GM21786 (cell line): ENCODE results near the gene OTOP2.

ENCODE experiments used
- ATAC-seq: cut with Tn5 transposase; IDR thresholded peaks from one replicate; pipeline ENCODE4 v1.9.1; 2021; ENCODE audit not compliant: unreplicated experiment

The OTOP2 gene, protein sequence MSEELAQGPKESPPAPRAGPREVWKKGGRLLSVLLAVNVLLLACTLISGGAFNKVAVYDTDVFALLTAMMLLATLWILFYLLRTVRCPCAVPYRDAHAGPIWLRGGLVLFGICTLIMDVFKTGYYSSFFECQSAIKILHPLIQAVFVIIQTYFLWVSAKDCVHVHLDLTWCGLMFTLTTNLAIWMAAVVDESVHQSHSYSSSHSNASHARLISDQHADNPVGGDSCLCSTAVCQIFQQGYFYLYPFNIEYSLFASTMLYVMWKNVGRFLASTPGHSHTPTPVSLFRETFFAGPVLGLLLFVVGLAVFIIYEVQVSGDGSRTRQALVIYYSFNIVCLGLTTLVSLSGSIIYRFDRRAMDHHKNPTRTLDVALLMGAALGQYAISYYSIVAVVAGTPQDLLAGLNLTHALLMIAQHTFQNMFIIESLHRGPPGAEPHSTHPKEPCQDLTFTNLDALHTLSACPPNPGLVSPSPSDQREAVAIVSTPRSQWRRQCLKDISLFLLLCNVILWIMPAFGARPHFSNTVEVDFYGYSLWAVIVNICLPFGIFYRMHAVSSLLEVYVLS

DNA sequence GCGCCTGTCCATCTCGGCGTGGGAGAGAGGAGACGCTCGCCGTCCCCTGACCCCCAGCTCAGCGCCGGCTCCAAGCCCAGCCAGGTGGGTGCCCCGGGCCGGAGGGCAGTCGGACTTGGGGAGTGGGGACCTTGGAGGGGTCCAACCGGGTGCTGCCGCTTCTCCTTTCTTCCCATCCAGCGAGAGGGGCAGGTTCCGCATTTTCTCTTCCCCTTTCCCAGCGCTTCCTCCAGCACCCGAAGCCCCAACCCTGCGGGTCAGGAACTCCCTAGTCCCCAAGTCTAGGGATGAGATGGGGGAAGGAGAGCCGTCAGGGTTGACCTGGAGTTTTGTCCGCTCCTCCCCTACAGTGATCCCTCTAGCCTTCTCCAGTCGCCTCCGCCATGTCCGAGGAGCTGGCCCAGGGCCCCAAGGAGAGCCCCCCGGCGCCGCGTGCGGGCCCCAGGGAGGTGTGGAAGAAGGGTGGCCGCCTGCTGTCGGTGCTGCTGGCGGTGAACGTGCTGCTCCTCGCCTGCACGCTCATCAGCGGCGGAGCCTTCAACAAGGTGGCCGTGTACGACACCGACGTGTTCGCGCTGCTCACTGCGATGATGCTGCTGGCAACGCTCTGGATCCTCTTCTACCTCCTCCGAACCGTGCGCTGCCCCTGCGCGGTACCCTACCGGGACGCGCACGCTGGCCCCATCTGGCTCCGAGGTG, at the start of gene OTOP2:
Gene OTOP2, plus strand, starts transcription at position 24 of the 699 bp plus-strand sequence. Its CDS starts 360 bp downstream, at position 384.
- no peak for ATAC-seq

GRCh38 chr17:74874615-74875037, 49.4 kb upstream of the OTOP2 start:
- no peak for ATAC-seq

DNA sequence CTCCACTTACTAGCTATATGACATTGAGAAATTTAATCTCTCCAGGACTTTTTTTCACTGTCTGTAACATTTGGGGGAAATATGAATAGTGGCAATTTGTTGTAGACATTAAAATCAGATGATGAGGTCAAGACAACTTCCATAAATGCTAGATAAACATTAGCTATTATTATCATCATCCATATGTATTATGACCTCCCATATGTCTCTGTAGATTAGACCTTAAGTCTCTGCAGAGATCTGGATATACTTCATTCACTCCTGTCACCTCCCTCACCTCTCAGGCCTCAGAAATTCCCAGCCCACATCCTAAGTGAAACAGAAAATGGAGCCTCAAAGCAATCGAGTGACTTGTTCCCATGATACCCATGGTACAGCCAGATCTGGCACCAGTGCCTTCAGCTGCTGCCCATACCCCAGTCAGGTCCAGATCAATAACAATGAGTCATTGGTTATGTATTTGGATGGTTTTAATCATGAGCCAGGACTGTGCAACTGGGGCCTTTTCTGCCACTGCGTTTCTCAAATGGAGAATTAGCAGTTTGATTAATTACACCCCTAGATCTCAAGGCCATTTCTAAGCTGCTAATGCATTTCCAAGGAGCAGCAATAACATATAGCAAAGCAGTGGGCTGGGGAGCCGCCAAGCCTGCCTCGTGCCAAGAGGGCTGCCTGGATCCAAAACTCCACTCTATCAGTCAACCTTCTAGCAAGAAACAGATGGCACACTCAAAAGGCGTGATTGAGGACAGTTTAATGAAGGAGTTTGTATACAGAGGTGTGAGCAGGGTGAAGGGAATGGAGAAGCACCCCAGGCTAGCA, 48.7 kb upstream of the OTOP2 start:
- ATAC-seq: no peak

DNA sequence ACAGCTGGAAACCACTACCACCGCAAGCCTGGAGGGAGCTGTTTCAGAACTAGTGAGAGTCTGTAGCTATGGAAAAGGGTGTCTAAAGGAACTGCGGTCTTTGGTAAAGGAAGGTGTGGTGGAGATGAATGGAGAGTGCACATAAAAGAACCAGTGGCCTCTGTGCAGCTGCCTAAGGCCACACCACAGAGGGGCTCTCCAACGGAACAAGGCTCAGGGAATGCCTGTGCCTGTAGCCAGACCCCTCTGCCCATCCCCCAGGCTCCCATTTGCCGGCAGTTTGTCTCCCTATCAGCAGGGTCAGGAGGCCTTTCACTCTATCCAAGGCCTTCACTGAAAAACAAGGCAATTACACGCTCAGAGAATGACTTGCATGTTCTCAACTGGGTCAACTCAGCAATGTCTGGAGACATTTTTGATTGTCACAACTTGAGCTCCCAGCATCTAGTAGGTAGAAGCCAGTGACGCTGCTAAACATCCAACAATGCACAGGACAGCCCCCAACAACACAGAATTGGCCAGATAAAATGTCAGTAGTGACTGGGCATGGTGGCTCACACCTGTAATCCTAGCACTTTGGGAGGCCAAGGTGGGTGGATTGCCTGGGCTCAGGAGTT, 48.0 kb upstream of the OTOP2 start:
- no peak for ATAC-seq

DNA sequence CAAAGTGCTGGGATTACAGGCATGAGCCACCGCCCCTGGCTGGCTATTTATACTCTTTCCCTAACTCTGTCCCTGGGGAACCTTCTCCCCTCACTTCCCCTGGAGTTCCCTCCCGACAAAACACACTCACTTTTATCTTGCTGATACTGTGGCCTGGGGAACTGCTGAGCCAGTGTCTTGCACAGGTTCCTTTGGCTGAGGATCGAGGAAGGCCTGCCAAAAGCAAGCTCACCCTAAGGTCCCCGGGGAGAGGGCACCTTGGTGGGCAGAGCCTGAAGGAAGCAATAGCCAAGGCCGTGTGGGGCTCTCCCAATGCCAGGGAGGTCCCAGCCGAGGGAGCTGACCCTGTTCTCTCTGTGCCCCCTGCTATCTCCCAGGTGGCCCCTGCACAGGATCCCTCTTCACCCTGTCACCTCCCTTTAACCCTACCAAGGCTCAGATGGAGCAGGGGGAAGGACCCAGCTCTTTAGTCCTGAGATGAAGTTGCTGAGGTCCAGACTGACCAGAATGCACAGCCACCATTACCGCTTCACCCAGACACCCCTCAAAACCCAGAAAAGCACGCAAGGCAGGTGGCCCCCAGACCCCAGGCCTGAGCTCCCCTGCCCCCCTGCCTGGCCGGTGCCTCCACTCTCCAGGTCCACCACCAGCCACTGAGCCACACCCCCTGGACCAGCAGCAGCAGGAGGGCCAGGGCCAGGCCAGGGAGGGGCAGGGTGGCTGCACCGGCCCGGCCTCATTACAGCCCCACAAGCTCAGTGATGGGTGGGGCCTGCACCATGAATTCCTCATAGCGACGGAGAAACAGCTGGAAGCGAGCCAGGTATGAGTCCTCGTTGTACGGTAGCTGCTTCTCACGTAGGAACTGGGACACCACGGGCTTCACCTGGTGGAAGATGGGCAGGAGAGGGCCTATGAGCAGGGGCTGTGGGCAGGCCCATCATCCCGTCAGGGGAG, 46.2 kb upstream of the OTOP2 start:
- ATAC-seq: no peak

DNA sequence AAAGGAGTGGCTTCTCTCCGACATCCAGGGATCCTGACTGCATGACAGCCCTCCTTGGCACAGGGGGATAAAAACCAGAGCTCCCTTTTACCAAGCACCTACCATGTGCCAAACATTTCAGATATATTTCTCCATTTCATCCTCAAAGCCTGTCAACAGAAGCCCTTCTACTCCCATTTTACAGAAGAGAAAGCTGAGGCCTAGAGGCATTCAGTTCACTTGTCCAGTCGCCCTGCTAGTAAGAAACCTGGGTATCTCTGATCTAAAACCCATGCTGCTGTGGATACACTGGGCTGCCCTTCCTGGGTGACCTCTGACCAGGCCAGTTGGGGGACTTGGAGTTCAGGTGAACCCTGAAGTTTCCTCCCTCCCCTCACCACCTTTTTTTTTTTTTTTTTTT, 45.4 kb upstream of the OTOP2 start:
- no peak for ATAC-seq

GRCh38 chr17:74879308-74879707, 44.8 kb upstream of the OTOP2 start:
- no peak for ATAC-seq

DNA sequence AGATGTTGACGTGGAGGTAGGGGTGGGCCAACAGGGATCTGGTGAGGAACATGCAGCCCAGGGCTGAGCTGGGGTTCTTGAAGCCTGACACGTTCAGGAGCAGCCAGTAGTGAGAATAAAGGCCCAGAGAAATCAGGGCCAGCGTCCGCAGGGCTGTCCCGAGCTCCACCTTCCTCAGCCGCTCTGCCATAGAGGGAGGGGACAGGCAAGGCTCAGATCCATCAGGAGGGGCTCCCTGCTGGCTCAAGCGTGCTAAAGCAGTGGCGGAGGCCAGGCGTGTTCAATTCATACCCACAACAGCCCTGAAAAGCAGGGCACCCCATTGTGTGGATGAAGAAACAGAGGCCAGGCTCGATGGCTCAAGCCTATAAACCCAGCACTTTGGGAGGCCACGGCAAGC, 43.0 kb upstream of the OTOP2 start:
- no peak for ATAC-seq

- ATAC-seq: no peak
These were observed 41.4 kb upstream of the OTOP2 start for GRCh38 chr17:74882517-74883240.

DNA sequence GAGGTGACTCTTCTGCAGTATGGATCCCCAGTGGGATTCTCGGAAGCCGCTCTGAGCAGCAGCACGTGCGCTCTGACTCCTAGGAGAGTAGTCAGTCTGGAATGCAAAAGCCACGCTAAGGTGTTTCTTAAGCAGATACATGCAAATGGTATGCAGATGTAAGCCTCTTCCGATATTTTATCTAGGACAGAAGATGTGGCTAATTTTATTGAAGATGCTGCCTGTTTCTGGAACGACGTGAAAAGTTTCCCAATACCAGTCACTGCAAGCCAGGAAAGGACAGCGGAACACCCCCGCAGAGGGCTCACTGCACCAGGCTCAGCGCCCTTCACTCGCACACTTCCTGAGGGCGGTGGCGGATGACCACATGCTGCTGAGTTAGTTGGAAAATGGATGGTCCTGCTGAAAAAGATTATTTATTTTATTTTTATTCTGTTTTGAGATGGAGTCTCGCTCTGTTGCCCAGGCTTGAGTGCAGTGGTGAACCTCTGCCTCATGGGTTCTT, 40.8 kb upstream of the OTOP2 start:
- no peak for ATAC-seq

GRCh38 chr17:74888469-74888868, 35.6 kb upstream of the OTOP2 start:
- no peak for ATAC-seq

- ATAC-seq: no peak
These were observed 33.5 kb upstream of the OTOP2 start for GRCh38 chr17:74890554-74890953.

DNA sequence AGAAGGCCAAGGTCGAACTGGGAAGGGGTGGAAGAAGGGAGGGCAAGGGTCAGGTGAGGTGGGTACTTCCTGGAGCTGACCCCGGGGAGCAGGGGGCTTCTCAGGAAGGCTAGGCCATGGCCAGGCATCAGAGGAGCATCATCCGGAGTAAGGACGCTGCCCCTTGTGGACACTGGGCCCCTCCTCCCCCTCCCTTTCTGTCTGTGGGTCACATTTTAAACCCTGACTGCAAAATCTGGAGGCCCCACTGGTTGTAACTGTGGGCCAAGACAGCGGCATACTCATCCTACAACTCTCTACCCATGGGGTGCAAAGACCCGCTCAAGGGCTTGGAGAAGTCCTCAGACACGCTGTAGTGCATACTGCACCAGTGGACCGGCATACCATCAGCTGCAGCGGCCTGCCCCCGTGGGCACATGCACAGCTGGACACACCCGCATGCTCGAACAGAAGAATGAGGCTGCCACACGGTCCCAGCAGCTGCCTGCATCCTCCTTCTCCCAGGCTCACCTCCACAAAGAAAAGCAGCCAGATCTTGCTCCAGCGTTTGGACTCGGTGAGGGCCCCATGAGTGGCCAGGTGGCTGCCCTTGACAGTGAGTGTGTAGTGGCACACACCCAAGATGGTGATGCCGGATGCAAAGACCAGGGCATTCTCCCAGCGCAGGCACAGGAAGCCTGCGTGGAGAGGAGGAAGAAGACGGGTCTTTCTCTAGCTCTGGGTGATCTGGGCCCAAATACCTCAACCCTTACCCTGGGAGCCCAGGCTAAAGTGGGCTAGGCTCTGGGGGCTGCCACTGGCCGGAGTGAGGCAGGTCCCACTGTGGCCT, 31.8 kb upstream of the OTOP2 start:
- ATAC-seq: no peak

GRCh38 chr17:74892974-74893911, 30.8 kb upstream of the OTOP2 start, which contains the start of gene FADS6:
TSS of gene FADS6 (minus strand) at chr17:74893633. CDS start at chr17:74893595, 38 bp downstream.
- no peak for ATAC-seq

DNA sequence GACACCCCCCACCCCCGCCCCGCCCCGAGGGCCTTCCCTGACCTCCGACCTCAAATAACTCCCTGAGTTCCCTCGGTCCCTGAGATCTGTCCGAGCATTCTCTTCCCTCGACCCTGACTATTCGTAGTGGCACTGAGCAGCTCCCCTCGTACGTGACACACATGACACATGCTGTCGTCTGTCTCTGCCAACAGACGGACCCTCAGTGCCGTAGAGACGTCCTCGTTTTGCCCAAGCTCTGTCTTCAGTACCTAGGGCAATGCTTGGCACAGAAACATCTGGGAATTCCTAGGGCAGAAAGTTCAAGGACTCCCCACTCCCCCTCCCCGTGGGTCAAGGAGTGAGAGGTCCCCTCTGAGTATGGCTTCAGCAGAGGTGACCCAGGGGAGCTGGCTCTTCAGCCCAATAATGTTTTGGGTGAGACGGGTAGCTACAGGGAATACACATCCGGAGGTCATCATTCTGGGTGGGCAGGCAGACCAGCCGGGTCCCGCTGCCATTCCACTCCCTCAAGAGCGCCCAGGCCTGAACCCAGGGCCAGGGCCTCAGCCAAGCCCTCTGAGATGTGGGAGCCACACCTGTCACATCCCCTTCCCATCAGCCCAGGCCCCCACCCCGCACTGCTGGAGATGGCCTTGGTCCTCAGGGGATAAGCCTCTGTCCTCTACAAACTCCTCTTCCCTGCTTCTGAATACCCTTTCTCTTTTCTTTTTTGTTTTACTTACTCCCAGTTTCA, 30.0 kb upstream of the OTOP2 start:
- no peak for ATAC-seq

- ATAC-seq: no peak
These were observed 25.6 kb upstream of the OTOP2 start for GRCh38 chr17:74898376-74898946.
